Activated T-cell treated with anti-CD3 and anti-CD28 coated beads for 24 hours (primary cell): Measurements from ENCODE around the gene OPRL1.
"Not testable (repeated sequence)": the region's sequence is repeated elsewhere in the genome, so short reads cannot be mapped to it uniquely, and the experiment has no call there.

Experiments used
- DNase-seq: peaks from one replicate; pipeline ENCODE4 v3.0.0-alpha.2; 2020; ENCODE audit warnings: low read depth

Gene OPRL1

DNA sequence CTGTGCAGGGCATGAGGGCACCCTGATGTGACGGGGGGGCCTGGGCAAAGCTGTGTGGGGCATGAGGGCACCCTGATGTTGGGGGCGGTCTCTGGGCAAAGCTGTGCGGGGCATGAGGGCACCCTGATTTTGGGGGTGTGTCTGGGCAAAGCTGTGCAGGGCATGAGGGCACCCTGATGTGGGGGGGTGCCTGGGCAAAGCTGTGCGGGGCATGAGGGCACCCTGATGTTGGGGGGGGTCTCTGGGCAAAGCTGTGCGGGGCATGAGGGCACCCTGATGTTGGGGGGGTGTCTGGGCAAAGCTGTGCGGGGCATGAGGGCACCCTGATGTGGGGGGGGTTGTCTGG is 37.5 kb downstream of the OPRL1 start:
- DNase-seq: not testable (repeated sequence)

- DNase-seq: no peak
These were observed 39.4 kb downstream of the OPRL1 start for GRCh38 chr20:64119301-64119680.

DNA sequence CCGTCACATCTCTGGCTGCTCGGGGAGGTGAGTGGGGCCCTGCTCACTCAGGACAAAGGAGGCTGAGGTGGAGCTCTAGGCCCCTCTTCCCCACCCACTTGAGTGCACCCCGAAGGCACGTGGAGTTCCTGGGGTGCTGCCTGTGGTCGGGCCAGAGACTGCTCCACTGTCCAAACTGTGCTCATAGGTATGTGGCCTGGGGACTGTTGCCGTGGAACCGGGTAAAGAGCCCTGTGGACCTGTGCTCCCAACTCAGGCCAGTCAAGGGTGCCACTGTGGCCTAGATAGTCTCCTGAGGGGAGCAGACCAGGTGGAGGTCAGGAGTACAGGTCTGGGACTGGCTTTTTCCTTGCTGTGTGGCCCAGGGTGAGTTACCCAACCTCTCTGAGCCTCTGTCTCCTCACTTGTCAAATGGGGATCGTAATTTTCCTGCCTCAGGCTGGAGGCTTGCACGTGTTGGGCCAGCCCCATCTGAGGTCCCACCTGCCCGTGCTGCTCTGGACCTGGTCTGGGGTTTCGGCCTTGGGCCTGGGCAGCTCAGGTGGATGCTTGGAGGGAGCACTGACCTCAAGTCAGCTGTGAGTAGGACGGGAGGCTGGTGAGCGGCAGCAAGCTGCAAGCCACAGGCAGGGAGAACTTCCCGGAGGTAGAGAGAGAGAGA is 39.9 kb downstream of the OPRL1 start:
- DNase-seq: no peak

DNA sequence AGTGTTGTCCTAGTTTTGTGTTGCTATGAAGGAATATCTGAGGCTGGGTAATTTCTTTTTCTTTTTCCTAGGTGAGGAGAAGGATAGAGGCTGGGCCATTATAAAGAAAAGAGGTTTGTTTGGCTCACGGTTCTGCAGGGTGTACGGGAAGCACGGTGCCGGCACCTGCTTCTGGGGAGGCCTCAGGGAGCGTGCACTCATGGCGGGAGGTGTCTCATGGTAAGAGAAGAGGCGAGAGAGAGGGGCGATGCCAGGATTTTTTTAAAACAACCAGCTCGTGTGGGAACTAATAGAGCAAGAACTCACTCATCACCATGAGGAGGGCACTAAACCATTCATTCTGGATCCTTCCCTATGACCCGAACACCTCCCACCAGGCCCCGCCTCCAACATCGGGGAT is 41.7 kb downstream of the OPRL1 start:
- DNase-seq: no peak

- not testable (repeated sequence) for DNase-seq
These were observed 43.0 kb downstream of the OPRL1 start for GRCh38 chr20:64122927-64123326.

DNA sequence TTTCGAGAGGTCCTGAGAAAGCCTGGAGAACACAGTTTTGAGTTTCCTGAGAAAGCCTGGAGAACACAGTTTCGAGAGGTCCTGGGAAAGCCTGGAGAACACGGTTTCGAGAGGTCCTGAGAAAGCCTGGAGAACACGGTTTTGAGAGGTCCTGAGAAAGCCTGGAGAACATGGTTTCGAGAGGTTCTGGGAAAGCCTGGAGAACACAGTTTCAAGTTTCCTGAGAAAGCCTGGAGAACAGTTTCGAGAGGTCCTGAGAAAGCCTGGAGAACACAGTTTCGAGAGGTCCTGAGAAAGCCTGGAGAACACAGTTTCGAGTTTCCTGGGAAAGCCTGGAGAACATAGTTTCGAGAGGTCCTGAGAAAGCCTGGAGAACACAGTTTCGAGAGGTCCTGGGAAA is 43.6 kb downstream of the OPRL1 start:
- not testable (repeated sequence) for DNase-seq

- no peak for DNase-seq
These were observed 49.4 kb downstream of the OPRL1 start for GRCh38 chr20:64129146-64129782.

DNA sequence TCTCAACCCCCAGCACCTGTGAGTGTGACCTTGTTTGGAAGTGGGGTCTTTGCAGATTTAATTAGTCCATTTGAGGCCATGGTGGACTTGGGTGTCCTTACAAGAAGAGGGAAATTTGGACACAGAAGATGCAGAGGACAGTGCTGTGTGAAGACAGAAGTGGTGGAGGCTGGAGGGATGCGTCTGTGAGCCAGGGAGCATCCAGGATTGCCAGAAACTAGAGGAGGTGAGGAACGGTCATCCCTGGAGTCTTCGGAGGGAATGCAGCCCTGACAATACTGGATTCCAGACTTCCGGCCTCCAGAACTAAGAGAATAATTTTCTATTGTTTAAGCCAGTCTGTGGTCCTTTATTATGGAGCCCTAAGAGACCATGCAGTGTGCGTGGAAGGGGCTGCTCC is 50.4 kb downstream of the OPRL1 start:
- DNase-seq: no peak

- DNase-seq: no peak
These were observed 51.0 kb downstream of the OPRL1 start for GRCh38 chr20:64130876-64131275.

GRCh38 chr20:64131406-64131805 is 51.5 kb downstream of the OPRL1 start:
- DNase-seq: no peak

DNA sequence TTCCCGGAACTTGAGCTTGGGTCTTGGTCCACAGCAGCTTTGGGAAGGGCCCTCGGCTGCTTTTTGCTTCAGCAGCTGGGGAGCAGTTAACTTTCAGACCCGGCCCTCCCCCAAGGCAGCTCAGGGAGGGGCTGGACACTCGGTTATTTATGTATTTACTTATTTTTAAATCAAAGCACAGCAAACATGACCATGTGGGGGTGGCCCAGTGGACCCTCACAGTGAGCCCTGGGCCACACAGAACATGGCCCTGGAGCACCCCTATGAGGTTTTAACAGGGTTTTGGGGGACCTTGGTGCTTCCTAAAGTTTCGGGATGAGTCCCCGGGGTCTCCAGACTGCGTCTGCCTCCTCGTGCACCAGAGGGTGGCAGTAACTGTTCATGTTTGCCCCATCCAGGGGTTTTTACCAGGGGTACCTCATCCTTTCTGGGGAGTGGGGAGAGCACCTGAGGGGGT is 54.1 kb downstream of the OPRL1 start:
- no peak for DNase-seq

DNA sequence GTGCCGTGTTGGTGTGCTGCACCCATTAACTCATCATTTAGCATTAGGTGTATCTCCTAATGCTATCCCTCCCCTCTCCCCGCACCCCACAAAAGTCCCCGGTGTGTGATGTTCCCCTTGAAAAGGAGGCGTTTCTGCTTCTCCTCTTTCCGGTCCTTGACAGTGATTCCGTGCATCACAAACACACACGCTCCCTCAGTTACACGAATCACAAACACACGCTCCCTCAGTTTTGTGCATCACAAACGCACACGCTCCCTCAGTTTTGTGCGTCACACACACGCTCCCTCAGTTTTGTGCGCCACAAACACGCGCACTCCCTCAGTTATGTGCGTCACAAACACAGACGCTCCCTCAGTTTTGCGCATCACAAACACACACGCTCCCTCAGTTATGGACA is 54.9 kb downstream of the OPRL1 start:
- not testable (repeated sequence) for DNase-seq

DNA sequence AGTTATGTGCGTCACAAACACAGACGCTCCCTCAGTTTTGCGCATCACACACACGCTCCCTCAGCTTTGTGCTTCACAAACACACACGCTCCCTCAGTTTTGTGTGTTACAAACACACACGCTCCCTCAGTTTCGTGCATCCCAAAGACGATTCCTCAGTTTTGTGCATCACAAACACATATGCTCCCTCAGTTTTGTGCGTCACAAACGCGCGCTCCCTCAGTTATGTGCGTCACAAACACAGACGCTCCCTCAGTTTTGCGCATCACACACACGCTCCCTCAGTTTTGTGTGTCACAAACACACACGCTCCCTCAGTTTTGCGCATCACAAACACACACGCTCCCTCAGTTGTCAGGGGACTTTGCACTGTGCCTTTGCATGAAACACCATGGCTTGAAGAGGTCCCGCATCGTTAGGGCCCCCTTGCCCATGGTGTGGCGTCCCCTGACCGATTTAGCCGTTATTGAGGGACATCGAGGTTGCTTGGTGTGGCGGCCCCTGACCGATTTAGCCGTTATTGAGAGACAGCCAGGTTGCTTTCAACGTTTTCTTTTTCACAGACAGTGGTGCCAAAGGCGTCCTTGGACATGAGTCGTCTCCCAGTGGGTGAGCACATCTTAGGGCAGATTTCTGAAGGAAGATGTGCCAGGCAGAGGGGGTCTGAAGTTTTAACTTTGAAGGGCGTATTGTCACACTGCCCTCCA is 56.3 kb downstream of the OPRL1 start:
- DNase-seq: no peak

GRCh38 chr20:64137598-64138031 is 57.7 kb downstream of the OPRL1 start:
- no peak for DNase-seq

- DNase-seq: no peak
These were observed 58.5 kb downstream of the OPRL1 start for GRCh38 chr20:64138276-64138815.

- DNase-seq: no peak
These were observed 59.5 kb downstream of the OPRL1 start for GRCh38 chr20:64139199-64140060.

DNA sequence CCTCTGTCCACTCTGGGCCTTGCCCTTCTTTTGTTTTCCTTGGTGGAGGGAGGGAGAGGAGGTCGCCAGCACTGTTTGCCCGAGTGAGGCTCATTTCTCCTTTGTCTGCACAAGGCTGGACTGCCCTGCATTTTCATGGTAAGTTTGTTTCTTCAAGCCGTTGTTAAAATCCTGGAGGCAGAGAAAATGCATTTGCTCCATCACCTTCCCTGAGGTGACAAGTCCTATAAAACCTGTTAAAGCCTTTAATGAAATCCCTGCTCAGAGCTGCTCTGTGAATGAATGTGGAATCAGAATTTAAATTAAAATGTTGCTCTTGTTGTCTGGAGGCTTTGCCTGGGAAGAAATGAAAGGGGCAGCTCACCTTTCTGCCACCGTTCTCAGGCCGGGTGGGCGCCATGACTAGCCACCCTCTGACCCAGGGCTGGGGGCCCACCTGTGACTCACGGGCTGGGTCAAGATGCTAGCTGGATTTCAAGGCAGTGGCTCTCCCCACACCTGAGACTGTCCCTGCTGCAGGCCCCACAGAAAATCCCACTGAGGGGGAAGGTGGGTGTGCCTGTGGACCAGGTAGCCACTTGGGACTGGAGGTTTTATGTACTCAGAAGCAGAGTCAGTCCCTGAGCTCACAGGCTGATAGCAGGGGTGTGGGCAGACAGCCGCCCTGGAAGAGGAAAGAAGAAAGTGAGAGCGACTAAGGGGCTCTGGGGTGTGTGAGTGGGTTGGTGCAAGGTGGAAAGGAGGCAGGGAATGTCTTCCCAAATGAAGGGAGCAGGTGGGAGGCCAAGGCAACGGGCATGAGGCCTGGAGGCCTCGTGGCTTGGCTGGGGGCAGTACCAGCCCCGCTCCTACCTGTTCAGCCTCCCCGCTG is 60.4 kb downstream of the OPRL1 start:
- no peak for DNase-seq

- DNase-seq: no peak
These were observed 61.1 kb downstream of the OPRL1 start for GRCh38 chr20:64140956-64141355.

DNA sequence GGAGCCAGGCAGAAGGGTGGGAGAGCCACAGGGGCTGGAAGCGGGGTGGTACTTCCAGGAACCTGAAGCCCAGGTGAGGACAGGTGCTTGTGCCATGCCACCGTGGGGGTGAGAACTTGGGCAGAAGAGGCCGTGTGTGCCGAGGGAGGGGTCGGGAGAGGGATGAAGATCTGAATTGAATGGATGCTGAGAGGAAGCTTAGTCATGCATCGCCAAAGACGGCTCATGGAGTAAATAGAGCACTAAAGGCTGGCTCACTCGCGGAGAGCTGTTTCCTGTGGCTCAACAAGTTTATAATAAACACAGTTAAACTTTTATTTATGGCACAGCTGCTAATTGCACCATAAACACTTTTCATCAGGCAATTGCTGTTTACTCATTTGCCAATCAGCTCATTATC is 62.7 kb downstream of the OPRL1 start:
- no peak for DNase-seq

DNA sequence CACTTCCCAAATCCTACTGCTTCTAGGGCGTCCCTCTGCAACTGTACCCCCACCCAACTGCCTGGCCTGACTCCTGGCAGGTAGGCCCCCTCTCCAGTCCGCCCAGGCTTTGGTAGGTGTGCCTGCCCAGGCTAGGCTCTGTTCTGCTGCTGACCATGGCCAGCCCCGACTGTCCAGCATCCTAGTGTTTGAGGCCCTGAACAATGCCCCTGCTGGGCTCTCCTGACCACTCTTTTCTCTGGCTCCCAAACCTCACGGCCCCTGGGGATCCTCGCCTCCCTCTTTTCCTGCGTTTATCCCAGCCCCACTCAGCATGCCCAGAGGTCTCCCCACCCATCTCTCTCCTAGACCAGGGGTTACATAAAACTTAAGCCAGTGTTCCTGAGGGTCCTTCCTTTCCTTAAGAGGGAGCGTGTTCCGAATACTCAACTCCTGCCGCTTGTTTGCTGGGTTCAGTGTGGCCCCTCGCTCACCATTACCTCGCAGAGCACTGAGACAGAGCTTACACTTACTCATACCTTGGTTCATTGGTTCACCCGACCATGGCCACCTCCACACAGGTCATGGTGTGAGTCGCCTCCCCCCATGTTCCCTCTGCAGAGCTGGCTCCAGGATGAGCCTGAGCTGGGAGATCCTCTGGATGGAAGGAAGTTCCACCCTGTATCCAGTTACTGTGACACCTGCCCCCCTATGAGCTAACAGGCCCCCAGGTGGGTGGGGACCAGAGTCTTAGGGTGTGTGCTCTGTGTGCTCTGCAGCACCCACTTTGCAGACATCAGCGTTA is 63.3 kb downstream of the OPRL1 start:
- DNase-seq: no peak
